Endothelial cell (in vitro differentiated cells): ENCODE measurements around the gene TTC21B. TPM values are rescaled to one million over a fixed set of nuclear protein-coding genes. Genes with fewer than 3 reads are reported as not detected.

Source experiments
- DNase-seq: peaks from one replicate; pipeline ENCODE4 v3.0.0; 2021; ENCODE audit warnings: low spot score
- H3K27ac Mint-ChIP-seq: one replicate; pipeline ENCODE4 v1.8.0; 2021; ENCODE audit warnings: mixed read lengths, inconsistent platforms; ENCODE audit not compliant: unreplicated experiment
- H3K27me3 Mint-ChIP-seq: one replicate; pipeline ENCODE4 v1.8.0; 2021; ENCODE audit warnings: mild to moderate bottlenecking, moderate library complexity, mixed read lengths, inconsistent platforms; ENCODE audit not compliant: unreplicated experiment
- H3K36me3 Mint-ChIP-seq: one replicate; pipeline ENCODE4 v1.8.0; 2021; ENCODE audit warnings: mild to moderate bottlenecking, low read depth, mixed read lengths, inconsistent platforms; ENCODE audit not compliant: unreplicated experiment
- H3K4me1 Mint-ChIP-seq: one replicate; pipeline ENCODE4 v1.8.0; 2021; ENCODE audit warnings: mild to moderate bottlenecking, mixed read lengths, inconsistent platforms; ENCODE audit not compliant: unreplicated experiment
- H3K4me3 Mint-ChIP-seq: one replicate; pipeline ENCODE4 v1.8.0; 2021; ENCODE audit warnings: mild to moderate bottlenecking, mixed read lengths, inconsistent platforms; ENCODE audit not compliant: unreplicated experiment
- H3K9me3 Mint-ChIP-seq: one replicate; pipeline ENCODE4 v1.8.0; 2021; ENCODE audit warnings: mixed read lengths, inconsistent platforms; ENCODE audit not compliant: unreplicated experiment
- total RNA-seq: library from RNA; stranded (reverse); fragmentation: NEBNext Ultra II Directional; extraction: Animal tissue kit (Norgen Biotek cat#: 25700); gene quantifications from one replicate; pipeline ENCODE4 v1.2.1, GENCODE V29; 2021; ENCODE audit not compliant: unreplicated experiment
- TF ChIP-seq, protein P1 (sequence below): fragments of 200-600 bp; sonication (generic); IDR thresholded peaks from one replicate; pipeline ENCODE4 v1.5.0; 2021; ENCODE audit warnings: antibody characterized with exemption; ENCODE audit not compliant: unreplicated experiment

The TTC21B gene
- total RNA-seq, 1 donor from 2014 or later = 101 TPM

DNA sequence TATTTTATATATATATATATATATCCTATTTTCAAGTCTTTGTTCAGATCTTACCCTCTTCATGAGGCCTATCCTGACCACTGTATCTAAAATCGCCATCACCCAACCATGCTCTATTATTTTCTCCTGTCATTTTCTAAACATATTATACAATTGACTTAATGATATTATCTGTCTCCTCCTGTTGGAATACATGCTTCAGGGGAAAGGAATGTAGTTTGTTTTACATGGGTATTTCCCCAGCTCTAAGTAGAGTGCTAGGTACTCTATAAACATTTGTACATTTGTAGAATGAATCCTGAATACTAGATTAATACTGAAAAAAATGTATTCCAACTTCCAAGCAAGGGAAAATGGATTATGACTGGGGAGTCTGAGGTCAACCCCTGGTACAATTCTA is 26.2 kb downstream of the TTC21B start:
- peaks cover 1% of the 10 kb centered on the region for H3K27me3 Mint-ChIP-seq
- no peak for DNase-seq
- no peaks in the 10 kb centered on the region for H3K4me1 Mint-ChIP-seq
- no peaks in the 10 kb centered on the region for H3K9me3 Mint-ChIP-seq
- TF ChIP-seq, protein P1, sequence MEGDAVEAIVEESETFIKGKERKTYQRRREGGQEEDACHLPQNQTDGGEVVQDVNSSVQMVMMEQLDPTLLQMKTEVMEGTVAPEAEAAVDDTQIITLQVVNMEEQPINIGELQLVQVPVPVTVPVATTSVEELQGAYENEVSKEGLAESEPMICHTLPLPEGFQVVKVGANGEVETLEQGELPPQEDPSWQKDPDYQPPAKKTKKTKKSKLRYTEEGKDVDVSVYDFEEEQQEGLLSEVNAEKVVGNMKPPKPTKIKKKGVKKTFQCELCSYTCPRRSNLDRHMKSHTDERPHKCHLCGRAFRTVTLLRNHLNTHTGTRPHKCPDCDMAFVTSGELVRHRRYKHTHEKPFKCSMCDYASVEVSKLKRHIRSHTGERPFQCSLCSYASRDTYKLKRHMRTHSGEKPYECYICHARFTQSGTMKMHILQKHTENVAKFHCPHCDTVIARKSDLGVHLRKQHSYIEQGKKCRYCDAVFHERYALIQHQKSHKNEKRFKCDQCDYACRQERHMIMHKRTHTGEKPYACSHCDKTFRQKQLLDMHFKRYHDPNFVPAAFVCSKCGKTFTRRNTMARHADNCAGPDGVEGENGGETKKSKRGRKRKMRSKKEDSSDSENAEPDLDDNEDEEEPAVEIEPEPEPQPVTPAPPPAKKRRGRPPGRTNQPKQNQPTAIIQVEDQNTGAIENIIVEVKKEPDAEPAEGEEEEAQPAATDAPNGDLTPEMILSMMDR = no peak
- H3K27ac Mint-ChIP-seq = no peak overlapping the region
- H3K36me3 Mint-ChIP-seq = peaks cover 29% of the 10 kb centered on the region
- no peak overlapping the region for H3K4me3 Mint-ChIP-seq

DNA sequence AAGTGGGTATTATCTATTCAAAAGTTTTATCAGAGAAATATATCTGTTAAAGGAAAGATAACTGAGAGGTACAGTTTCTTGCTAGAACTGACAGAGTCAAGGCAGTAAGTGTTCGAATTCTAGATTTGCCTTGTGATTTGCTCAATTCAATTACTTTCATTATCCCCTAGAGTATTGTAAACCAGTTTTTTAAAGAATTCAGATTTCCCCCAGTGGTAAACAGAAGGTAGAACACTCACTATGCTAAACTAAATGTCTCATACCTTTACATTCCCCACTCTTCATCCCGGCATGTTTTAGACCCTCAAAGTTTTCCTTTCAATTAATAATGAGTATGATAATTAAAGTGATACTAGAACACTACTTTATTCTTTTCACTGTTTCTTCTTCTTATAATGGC is 28.6 kb downstream of the TTC21B start:
- H3K36me3 Mint-ChIP-seq = peaks cover 25% of the 10 kb centered on the region
- TF ChIP-seq, protein P1 = peak; percentile 39
- H3K4me3 Mint-ChIP-seq = no peak overlapping the region
- peaks cover 1% of the 10 kb centered on the region for H3K27me3 Mint-ChIP-seq
- no peaks in the 10 kb centered on the region for H3K9me3 Mint-ChIP-seq
- no peak overlapping the region for H3K27ac Mint-ChIP-seq
- no peaks in the 10 kb centered on the region for H3K4me1 Mint-ChIP-seq
- DNase-seq = no peak

DNA sequence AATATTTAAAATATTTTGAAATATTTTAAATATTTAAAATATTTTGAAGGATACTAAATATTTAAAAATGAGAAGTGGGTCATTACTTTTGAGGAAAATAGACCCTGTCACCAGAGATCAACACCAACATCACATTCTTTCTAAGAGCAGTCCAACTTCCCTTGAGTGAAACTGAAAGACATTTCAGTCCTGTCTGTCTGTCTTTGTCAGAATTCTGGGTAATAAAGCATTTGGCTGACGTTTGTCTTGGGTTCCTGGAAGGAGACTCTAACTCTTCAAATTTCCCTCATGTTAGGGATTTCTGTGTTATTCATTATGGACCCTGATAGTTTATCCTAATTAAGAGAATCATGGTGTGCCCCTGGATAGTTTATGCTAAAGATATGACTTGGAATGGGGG is 32.8 kb downstream of the TTC21B start:
- Mint-ChIP-seq H3K36me3 (peaks cover 26% of the 10 kb centered on the region), H3K9me3 (no peaks in the 10 kb centered on the region), H3K4me3 (no peak overlapping the region), H3K27ac (no peak overlapping the region), H3K4me1 (no peaks in the 10 kb centered on the region), H3K27me3 (peaks cover 1% of the 10 kb centered on the region)
- TF ChIP-seq, protein P1 = no peak
- DNase-seq = no peak

DNA sequence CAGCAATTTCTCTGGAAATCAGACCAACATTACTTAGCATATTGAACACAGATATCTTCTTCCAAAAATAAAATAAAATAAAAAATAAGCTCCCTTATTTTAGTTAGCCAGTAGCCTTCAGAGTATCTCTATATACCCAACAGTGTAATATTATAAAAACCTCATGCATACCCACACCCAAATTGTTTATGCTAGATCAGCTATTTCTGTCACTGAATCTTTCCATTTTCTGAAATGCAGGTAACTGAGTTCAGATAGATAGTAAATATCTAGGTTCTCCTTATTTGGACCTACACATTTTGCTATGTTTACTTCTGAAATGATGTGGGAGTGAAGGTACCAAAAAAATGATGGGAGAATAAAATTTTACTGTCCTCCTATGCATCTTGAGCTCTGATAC is 39.9 kb downstream of the TTC21B start:
- TF ChIP-seq, protein P1 = no peak
- Mint-ChIP-seq H3K27me3 (no peaks in the 10 kb centered on the region), H3K36me3 (peaks cover 33% of the 10 kb centered on the region), H3K4me1 (peaks cover 15% of the 10 kb centered on the region), H3K4me3 (no peak overlapping the region), H3K27ac (no peak overlapping the region), H3K9me3 (no peaks in the 10 kb centered on the region)
- no peak for DNase-seq

DNA sequence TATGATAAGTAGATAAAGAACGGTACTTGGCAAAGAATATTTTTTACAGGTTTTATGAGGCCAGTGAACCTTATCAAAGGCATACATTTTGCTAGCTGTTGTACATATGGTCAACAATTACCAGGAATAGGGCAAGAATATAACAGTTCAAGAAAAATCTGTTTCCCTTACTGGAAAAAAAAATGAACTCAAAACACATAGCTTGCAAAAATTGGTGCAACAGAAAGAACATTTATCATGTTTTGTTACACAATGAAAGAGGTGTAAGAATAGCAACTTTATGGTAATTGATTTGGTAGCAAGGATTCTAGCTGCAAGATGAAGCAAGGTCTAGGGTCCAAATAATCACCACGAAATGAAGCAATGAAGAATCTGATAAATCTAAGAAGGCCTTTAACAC is 41.6 kb downstream of the TTC21B start:
- H3K27ac Mint-ChIP-seq = peak overlapping the region; percentile 25
- H3K27me3 Mint-ChIP-seq = no peaks in the 10 kb centered on the region
- H3K36me3 Mint-ChIP-seq = peaks cover 21% of the 10 kb centered on the region
- no peak for DNase-seq
- TF ChIP-seq, protein P1 = no peak
- peaks cover 16% of the 10 kb centered on the region for H3K4me1 Mint-ChIP-seq
- H3K4me3 Mint-ChIP-seq = no peak overlapping the region
- no peaks in the 10 kb centered on the region for H3K9me3 Mint-ChIP-seq
